Caco-2 (cell line): ENCODE data around the gene RFNG. TPM values are rescaled to one million over a fixed set of nuclear protein-coding genes. Genes with fewer than 3 reads are reported as not detected.
A peak's percentile ranks its signal among the peaks of the same experiment; 100 is the strongest.

Experiments
- BruUV-seq: library from RNA; stranded (reverse); fragments of 400-500 nt; replicated peaks from 2 replicates; lab custom pipeline; 2021; lab: Mats Ljungman, UMichigan
- CTCF ChIA-PET: fragments of 300-600 bp; sonication (Branson Sonifier 250); formaldehyde crosslinking; loops from one replicate; lab custom pipeline; 2022; ENCODE audit warnings: antibody characterized with exemption; lab: Charles Lee
- POLR2A ChIA-PET: fragments of 300-600 bp; sonication (Branson Sonifier 250); formaldehyde crosslinking; loops from one replicate; lab custom pipeline; 2022; ENCODE audit warnings: antibody characterized with exemption; lab: Charles Lee
- DNase-seq, 2 experiments: peaks; one replicate each; pipeline versions ENCODE4 v3.0.0 to v3.0.0-alpha.2; 2020 to 2022
- H3K27me3 ChIP-seq: replicated peaks from 2 replicates; pipeline ENCODE4 v1.6.0; 2011; ENCODE audit warnings: low read length; ENCODE audit not compliant: control insufficient read depth, insufficient read depth
- H3K36me3 ChIP-seq: 2 replicates; pipeline ENCODE4 v1.5.1; 2011; ENCODE audit warnings: low read length; ENCODE audit not compliant: control insufficient read depth, insufficient read depth
- H3K4me1 ChIP-seq: fragments of 250-450 bp; sonication (Bioruptor Pico); 2 replicates; pipeline ENCODE4 v1.5.1; 2020; ENCODE audit warnings: mild to moderate bottlenecking
- H3K4me3 ChIP-seq: 2 replicates; pipeline ENCODE4 v1.5.1; 2011; ENCODE audit warnings: low read depth, mild to moderate bottlenecking, control low read depth, low read length
- H3K9me3 ChIP-seq: fragments of 250-450 bp; sonication (Bioruptor Pico); 2 replicates; pipeline ENCODE4 v1.5.1; 2020; ENCODE audit warnings: mild to moderate bottlenecking, moderate library complexity
- H3K27ac Mint-ChIP-seq: one replicate; pipeline ENCODE4 v1.8.0; 2022; ENCODE audit warnings: mixed read lengths; ENCODE audit not compliant: unreplicated experiment
- H3K27me3 Mint-ChIP-seq: one replicate; pipeline ENCODE4 v1.8.0; 2022; ENCODE audit warnings: mixed read lengths; ENCODE audit not compliant: insufficient read depth, unreplicated experiment
- H3K36me3 Mint-ChIP-seq: one replicate; pipeline ENCODE4 v1.8.0; 2022; ENCODE audit warnings: mild to moderate bottlenecking, mixed read lengths; ENCODE audit not compliant: insufficient read depth, unreplicated experiment
- H3K4me1 Mint-ChIP-seq: one replicate; pipeline ENCODE4 v1.8.0; 2022; ENCODE audit warnings: low read depth, mixed read lengths; ENCODE audit not compliant: unreplicated experiment
- H3K4me3 Mint-ChIP-seq: one replicate; pipeline ENCODE4 v1.8.0; 2022; ENCODE audit warnings: mild to moderate bottlenecking, moderate library complexity, mixed read lengths; ENCODE audit not compliant: unreplicated experiment
- H3K9me3 Mint-ChIP-seq: one replicate; pipeline ENCODE4 v1.8.0; 2022; ENCODE audit warnings: mixed read lengths; ENCODE audit not compliant: unreplicated experiment
- CTCF ChIP-seq, 2 experiments: fragments of 200-600 bp in 1 of 2; IDR thresholded peaks; 1 replicate in 1 of 2; 2 replicates in 1 of 2; pipeline versions ENCODE4 v1.5.1 to v1.8.0; 2011 to 2022; ENCODE audit warnings: antibody characterized with exemption in 1 of 2, control low read depth in 1 of 2, inconsistent platforms in 1 of 2, low read depth in 1 of 2, low read length in 1 of 2, mild to moderate bottlenecking in 1 of 2, moderate library complexity in 1 of 2; ENCODE audit not compliant: insufficient read depth in 1 of 2, severe bottlenecking in 1 of 2, unreplicated experiment in 1 of 2
- intact Hi-C: fragments of 100-400 bp; cut with micrococcal nuclease; formaldehyde crosslinking; loops from one replicate; pipeline ENCODE4 v1.10.0; 2022; ENCODE audit not compliant: unreplicated experiment
- total RNA-seq: library from RNA; stranded (reverse); gene quantifications from 2 replicates; pipeline ENCODE4 v1.2.3, GENCODE V29; 2022

The RFNG gene
- total RNA-seq, 1 experiment from 2014 or later = 35.5 TPM

DNA sequence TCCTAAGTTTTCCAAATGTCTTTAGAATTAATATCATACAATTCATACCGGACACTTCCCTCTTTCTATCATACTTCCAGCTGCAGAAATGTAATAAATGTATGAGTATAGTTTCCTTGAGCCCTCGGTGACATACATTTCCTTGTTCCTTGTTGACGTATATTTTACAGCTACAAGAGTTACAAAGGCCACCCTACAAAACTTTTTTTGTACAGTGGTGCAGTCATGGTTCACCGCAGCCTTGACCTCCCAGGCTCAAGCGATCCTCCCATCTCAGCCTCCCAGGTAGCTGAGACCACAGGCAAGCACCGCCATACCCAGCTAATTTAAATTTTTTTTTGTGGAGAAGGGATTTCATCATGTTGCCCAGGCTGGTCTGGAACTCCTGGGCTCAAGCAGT is 21.2 kb upstream of the RFNG start:
- ChIA-PET POLR2A (no interaction called here), CTCF (interaction anchor here (1.1 to 1.4 kb wide), 3 partner anchors 11 to 42 kb away, joined by 3 to 4 read pairs (median 4); partner anchors contain the start of gene DCXR)
- no peaks in the 10 kb centered on the region for H3K4me1 Mint-ChIP-seq
- H3K9me3 ChIP-seq = no peaks in the 10 kb centered on the region
- no peaks in the 10 kb centered on the region for H3K4me1 ChIP-seq
- no peak overlapping the region for H3K4me3 ChIP-seq
- DNase-seq = no peak
- intact Hi-C loops = no loop called here
- no TSS peak for BruUV-seq
- TF ChIP-seq CTCF (IDR thresholded peaks at IDR 0.05; ENCODE audit: insufficient read depth in 1 of 2, low read depth in 1 of 2, low read length in 1 of 2, severe bottlenecking in 1 of 2, unreplicated experiment in 1 of 2) = no peak
- H3K9me3 Mint-ChIP-seq = no peaks in the 10 kb centered on the region
- no peaks in the 10 kb centered on the region for H3K27me3 ChIP-seq
- no peak overlapping the region for H3K27ac Mint-ChIP-seq
- H3K36me3 ChIP-seq = no peaks in the 10 kb centered on the region
- H3K27me3 Mint-ChIP-seq = no peaks in the 10 kb centered on the region
- H3K36me3 Mint-ChIP-seq = peaks cover 50% of the 10 kb centered on the region
- no peak overlapping the region for H3K4me3 Mint-ChIP-seq

GRCh38 chr17:82070611-82071010 is 19.0 kb upstream of the RFNG start:
- DNase-seq = no peak
- peaks cover 7% of the 10 kb centered on the region for H3K4me1 ChIP-seq
- TF ChIP-seq CTCF (IDR thresholded peaks at IDR 0.05; ENCODE audit: insufficient read depth in 1 of 2, low read depth in 1 of 2, low read length in 1 of 2, severe bottlenecking in 1 of 2, unreplicated experiment in 1 of 2) = no peak
- intact Hi-C loops = no loop called here
- CTCF ChIA-PET = interaction anchor here (0.7 to 1.1 kb wide), 2 partner anchors 33 to 658 kb away, joined by 3 to 4 read pairs; partner anchors contain the start of gene DCXR
- POLR2A ChIA-PET = no interaction called here
- no peak overlapping the region for H3K4me3 ChIP-seq
- H3K27me3 ChIP-seq = no peaks in the 10 kb centered on the region
- Mint-ChIP-seq H3K36me3 (peaks cover 28% of the 10 kb centered on the region), H3K4me3 (no peak overlapping the region), H3K27ac (no peak overlapping the region), H3K4me1 (no peaks in the 10 kb centered on the region), H3K27me3 (no peaks in the 10 kb centered on the region), H3K9me3 (no peaks in the 10 kb centered on the region)
- no peaks in the 10 kb centered on the region for H3K36me3 ChIP-seq
- no peaks in the 10 kb centered on the region for H3K9me3 ChIP-seq
- BruUV-seq = no TSS peak

DNA sequence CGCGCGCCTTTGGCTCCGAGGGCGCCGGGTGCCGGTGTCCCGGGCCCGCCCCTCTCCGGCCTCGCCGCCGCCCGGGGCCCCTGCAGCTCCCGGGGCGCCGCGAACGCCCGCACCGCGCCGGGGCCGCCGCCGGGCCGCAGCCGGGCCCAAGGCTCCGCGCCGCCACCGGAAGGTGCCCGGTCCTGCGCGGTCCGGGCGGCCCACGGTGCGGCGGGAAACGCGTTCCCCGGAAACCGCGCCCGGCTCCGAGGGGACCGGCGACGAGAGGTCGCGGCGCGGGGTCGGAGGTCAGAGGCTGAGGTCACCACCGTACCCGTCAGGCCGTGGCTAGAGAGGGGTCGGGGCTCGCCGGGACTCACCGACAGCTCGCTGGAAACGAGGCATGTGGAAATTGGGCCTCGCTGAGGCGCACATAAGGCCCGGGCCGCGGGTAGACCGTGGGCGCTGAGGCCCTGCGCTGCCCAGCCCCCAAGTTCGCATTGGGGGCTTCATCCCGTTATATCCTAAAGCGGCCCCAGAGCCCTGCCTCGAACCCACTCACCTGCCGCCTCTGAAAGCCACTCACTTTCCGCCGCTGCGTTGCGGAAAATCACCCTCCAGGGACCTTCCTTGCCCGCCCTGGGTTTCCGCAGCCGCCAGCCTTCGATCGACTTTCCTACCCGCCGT is 14.2 kb upstream of the RFNG start, which contains the start of gene DUS1L:
Gene DUS1L (minus strand): TSS at position 167 of the 666 bp plus-strand sequence. CDS start 745 bp downstream, outside the sequence.
- H3K4me3 Mint-ChIP-seq = peak within 1 kb of the TSS; percentile 74
- Histone ChIP-seq H3K4me1 (peaks cover 12% of the 10 kb centered on the region), H3K27me3 (no peaks in the 10 kb centered on the region), H3K36me3 (peaks cover 3% of the 10 kb centered on the region; the same call in 1 of the 2 replicates), H3K4me3 (peak within 1 kb of the TSS; percentile 59), H3K9me3 (no peaks in the 10 kb centered on the region)
- H3K27me3 Mint-ChIP-seq = no peaks in the 10 kb centered on the region
- peaks cover 15% of the 10 kb centered on the region for H3K36me3 Mint-ChIP-seq
- ChIA-PET CTCF (no interaction called here), POLR2A (interaction anchor here (0.8 kb wide), 1 partner anchor 35 kb away, joined by 3 read pairs; no protein-coding TSS in a partner anchor)
- no peak for TF ChIP-seq CTCF (IDR thresholded peaks at IDR 0.05; ENCODE audit: insufficient read depth in 1 of 2, low read depth in 1 of 2, low read length in 1 of 2, severe bottlenecking in 1 of 2, unreplicated experiment in 1 of 2)
- peak within 1 kb of the TSS; percentile 78 for H3K27ac Mint-ChIP-seq
- DNase-seq = peak in 1 of 2 experiments; percentile 84
- intact Hi-C loops = no loop called here
- no peaks in the 10 kb centered on the region for H3K9me3 Mint-ChIP-seq
- H3K4me1 Mint-ChIP-seq = no peaks in the 10 kb centered on the region
- no TSS peak for BruUV-seq
